AG08395 (cell line): ENCODE results near the gene ATXN7L1.
"Not testable (repeated sequence)": the region's sequence is repeated elsewhere in the genome, so short reads cannot be mapped to it uniquely, and the experiment has no call there.

Source experiments
- DNase-seq: peaks from one replicate; pipeline ENCODE4 v3.0.0; 2012; ENCODE audit warnings: mixed read lengths, low spot score

The ATXN7L1 gene

DNA sequence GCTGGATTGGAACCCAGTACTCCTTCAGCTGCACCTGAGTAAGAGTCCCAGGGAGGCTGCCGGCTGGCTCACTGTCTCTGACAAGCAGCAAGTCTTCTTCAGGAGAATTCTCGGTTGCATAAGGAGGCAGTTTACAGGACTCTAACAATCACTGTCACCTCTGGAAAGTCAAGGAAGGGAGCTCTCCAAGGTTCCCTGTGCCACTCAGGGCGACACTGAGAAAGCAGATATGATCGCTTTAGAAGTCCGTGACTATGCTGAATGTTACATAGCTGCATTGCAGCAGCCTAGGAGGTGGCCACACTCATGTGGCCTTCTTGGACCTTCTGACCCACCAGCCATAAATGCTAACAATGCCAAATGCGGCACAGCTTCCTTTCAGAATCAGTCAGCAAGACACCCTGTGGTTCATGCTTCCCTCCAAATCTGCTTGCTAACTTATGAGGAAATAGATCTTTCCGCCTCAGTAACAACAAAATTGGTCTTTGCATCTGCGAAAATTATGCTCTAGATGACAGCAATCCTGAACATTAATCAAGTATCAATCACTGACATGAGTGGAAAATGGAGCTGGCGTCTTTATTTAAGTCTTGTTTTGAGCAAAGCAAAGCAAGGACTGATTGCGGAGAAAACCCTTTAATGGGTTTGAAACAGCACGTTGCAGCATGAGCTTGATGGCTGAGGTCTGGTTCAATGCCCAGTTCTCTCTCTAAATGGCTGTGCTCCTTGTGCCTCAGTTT, 132.9 kb downstream of the ATXN7L1 start:
- no peak for DNase-seq

DNA sequence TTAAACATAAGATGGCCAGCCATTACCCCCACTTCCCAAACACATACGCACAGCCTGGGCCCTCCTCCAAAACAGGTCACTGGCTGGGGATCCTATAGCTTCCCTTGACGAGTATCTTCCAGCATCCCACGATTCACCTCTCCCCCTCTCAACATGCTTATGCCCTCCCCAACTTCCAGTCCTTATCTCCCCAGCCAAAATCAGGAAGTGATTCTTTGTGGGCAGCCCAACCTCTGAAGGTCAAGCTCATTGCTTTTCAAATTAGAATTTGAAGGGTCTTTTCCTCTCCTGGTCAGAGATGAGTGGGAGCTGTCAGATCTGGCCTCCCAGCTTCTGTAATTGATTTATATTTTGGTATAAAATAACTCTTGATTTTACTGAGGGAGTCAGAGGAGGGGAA, 133.6 kb downstream of the ATXN7L1 start:
- no peak for DNase-seq

DNA sequence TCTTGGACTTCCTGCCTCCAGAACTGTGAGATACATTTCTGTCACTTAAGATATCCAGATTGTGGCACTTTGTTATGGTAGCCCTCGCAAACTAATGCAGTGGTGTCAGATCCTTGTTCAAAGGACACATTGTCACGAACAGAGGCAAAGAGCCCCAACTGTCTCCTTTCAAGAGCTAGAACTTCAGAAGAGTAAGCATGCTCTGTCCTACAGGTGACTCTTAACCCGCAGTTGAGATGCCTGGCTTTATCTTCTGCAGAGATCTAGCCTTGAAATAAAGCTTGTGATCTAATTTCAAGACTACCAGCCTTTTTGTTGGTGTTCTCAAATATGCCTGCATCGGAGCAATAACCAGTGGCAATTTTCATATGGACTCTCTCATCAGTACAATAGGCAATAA, 134.4 kb downstream of the ATXN7L1 start:
- no peak for DNase-seq

DNA sequence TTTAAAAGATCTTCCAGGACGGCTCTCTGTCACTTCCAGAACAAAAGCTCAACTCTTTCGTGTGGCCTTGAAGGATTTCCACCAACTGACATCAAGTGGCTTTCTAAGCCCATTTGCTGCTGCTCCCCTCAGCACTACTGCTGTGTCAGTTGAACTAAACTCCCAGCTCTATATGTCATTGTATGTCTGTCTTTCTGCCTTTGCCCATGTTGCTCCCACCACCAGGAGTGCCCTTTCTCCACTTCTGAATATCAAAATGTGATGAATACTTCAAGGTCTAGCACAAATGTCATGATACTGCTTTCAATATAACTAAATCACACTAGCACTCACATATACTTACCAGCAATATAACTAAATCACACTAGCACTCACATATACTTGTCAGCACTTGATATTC, 138.3 kb downstream of the ATXN7L1 start:
- DNase-seq: no peak

DNA sequence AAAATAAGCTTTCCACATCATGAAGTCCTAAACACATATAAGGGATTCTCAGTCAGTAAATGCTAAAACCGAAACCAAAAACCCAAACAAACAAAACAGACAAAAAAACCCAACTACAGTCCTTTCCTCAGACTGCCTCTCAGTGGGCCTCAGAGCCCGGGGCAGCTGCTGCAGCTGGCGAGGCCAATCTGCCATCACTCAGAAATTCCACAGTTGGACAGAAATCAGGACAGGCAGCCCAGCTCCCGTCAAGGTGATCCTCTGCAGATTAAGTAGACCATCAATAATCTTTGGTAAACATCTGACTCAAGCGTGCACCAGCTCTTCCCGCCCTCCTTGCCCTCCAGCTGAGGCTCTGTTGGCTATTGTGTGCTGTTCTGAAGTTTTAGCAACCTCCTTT, 142.2 kb downstream of the ATXN7L1 start:
- no peak for DNase-seq

DNA sequence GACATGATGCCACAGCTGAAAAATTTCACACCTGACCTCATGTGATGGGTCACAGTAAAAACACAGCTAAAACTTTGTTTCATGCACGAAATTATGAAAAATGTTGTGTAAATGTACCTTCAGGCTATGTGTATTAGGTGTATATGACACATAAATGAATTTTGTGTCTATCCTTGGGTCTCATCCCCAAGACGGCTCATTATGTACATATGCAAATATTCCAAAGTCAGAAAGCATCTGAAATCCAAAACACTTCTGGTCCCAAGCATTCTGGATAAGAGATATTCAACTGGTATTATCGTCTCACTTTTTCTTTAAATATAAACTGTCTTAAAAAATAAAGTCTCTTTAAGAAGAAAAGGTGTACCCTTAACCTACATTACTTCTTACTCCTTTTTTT, 145.4 kb downstream of the ATXN7L1 start:
- DNase-seq: no peak

DNA sequence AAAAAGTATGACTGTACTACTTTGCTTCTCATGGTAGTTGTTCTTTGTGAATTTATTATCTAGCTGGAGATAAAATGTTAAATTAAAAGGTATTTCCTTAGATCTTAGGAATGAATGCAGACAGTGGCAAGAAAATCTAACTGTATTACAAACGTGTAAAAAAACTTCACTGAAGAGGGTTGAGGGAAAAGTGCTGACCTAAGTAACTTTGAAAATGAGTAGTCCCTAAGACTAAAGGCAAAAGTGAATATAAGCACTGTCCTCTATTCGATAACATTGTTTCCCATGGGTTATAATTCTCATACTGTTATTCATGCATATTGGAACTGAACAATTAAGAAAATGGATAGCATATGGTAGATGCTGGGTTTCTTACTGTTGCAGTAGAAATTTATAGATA, 148.4 kb downstream of the ATXN7L1 start:
- no peak for DNase-seq

DNA sequence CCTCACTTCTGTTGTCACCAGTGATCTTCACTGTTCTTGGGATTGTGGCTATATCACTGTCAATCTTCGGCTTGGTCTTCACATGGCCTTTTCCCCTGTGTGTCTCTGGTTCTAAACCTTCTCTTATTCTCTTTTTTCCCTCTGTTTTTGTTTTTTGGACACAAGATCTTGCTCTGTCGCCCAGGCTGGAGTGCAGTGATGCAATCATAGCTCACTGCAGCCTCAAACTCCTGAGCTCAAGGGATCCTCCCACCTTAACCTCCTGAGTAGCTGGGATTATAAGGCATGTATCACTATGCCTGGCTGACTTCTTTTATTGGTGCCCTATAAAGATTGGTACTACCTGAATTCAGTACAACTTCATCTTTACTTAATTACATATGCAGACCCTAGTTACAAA, 151.7 kb downstream of the ATXN7L1 start:
- DNase-seq: no peak

DNA sequence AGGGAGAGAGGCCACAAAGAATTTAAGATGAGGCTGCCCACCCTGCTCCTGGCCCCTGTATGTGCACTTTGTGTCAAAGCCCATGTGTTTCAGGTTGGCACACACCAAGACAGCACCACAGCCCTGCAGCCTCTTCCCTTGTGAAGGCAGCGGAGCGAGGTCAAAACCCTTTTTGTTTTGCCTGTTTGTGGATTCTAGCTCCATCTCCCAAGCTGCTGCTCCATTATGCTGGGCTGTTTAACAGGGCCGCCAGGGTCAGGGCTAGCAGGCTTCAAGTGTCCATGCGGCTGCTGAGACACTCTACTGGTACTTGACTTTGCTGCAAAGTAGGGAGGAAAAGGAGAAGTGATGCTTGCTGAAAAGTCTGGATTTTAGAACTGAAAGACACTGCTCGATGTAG, 152.8 kb downstream of the ATXN7L1 start:
- DNase-seq: no peak

DNA sequence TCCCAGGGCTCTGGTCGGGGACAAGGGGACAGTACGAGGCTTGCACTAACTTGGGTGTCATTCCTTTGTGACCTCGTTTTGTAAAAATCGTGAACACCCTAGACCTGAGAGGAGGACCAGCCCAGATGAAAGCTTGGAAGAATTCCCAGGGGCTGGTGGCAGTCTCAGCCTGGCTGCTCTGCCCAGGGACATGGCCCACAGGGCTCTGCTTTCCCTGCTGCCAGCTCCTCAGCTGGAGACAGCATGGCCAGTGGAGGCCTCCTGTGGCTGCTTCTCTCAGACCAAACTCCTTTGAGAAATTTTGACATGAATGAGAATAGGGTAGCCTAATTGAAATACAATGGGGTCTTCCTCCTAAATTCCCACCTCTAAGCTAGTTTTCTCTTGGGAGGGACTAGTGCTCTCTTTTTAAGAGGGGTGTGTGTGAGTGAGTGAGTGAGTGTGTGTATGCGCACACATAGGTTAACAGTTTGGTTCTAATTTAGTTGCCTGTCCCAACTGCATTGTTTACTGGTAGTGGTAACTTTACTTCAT, 154.8 kb downstream of the ATXN7L1 start:
- DNase-seq: no peak

DNA sequence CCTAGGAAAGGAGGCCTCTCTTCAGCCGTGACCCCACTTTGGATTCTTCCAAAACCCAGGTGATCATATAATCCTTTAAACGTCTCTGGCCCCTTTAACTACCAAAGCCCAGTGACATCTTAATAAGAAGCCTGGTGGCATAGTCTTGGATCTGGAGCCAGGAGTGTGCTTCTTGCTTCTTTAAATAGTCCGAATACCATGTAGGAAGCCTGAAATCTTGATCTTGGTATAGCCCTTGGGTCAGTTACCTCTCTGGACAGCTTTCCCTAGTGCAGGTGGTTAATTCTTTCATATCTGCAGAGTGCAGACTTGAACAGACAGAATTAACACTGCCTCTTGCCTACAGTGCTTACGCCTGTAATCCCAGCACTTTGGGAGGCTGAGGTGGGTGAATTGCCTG, 156.5 kb downstream of the ATXN7L1 start:
- DNase-seq: no peak

DNA sequence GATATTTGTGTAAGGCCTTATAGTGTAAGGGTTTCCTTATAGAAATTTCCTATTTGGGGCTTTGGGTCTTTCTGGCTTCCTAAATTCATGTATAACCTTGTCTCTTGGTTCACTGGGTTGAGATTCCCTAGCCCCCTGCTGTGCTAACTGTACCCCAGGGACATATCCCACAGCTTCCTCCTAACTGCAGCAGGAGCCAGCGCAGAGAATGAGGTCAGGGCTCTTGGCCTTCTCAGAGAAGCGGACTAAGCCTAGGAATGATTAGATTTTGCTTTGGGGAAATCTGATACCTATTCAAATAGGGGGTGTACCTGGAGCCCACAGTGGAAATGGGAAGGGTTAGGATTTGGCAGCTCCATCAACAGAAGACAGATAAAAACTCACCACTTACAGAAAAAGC, 157.0 kb downstream of the ATXN7L1 start:
- no peak for DNase-seq

DNA sequence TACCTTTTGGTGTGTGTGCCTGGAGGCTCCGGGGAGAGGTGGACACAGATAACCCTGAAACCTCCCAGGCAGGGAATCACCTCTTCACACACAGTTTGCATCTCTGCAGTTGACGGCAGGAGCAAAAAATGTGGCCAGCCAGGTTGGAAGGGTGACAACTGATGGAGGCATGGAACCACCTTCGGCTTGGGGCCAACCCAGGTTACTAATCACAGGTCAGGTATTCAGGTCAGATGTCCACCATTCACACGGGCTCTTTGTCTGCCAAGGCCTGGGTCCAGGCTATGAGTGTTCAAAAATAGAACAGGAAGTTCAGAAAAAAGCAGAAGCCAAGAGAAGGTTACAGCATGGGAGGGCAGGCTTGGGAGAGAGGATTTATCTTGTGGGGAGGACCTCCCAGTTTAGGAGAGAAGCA, 157.9 kb downstream of the ATXN7L1 start:
- DNase-seq: no peak

DNA sequence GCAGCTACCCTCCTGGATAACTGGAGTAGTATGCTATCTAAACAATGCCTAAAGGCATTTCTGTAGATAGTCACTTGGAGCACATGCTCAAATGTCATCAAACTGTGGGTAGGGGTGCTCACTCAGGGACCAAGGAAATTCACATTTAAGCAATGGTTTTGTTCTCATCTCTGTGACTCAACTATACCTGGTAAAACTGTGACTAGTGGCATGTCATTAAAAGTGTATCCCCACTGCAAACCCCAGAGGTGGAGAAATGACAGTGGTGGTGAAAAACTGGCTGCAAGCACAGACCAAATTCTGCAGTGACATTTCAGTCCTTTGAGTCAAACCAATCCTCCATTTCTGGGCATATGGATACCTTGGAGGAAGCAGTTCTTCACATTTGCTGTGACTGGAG, 160.9 kb downstream of the ATXN7L1 start:
- DNase-seq: no peak

DNA sequence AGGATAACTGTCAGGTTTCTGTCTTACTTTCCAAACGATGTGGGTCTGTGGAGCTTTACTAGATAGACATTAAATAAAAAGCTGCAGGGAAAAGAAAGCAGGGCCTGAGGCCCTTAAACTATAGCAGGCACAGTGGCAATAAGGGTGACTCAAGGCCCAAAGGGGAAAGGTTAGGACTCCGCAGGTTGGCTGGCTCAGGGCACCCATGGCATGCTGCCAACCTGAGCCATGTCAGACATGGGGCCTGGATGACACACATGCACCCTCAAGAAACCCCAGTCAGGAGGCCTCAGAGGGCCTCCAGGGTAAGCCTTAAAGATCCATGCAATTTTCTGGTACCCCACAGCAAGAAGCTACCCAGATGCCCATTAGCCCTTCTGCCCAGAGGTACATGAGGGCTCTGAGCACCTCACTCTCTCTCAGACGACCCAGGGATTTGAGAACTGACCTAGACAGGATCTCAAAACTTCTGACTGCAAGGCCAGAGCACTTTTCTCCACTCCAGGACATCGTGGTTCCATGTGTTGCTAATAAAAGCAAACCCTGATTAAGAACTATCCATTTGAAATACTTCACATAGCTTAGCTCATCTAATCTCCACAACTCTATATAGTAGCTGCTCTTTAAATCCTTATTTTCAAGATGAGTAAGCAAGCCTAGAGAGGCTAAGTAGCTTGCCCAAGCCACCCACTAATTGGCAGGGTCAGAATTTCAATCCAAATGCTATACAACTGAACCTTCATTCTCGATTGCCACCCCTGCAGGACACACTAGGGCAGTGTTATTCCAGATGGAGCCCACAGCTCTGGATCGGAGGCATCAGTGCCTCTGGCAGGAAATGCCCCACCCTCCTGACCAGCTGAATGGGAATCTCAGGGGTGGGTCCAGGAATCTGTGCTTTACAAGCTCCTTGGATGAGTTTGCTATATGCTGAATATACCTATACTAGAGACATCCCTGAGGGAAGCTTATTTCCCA, 162.6 kb downstream of the ATXN7L1 start:
- DNase-seq: peak; percentile 41

DNA sequence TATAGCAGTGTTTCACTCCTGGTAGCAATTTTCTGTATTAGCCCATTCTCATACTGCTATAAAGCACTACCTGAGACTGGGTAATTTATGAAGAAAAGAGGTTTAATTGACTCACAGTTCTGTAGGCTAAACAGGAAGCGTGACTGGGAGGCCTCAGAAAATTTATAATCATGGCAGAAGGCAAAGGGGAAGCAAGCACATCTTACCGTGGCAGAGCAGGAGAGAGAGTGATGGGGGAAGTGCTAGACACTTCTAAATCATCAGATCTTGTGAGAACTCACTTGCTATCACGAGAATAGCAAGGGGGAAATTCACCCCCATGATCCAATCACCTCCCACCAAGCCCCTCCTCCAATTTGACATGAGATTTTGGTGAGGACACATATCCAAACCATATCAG, 163.5 kb downstream of the ATXN7L1 start:
- no peak for DNase-seq

DNA sequence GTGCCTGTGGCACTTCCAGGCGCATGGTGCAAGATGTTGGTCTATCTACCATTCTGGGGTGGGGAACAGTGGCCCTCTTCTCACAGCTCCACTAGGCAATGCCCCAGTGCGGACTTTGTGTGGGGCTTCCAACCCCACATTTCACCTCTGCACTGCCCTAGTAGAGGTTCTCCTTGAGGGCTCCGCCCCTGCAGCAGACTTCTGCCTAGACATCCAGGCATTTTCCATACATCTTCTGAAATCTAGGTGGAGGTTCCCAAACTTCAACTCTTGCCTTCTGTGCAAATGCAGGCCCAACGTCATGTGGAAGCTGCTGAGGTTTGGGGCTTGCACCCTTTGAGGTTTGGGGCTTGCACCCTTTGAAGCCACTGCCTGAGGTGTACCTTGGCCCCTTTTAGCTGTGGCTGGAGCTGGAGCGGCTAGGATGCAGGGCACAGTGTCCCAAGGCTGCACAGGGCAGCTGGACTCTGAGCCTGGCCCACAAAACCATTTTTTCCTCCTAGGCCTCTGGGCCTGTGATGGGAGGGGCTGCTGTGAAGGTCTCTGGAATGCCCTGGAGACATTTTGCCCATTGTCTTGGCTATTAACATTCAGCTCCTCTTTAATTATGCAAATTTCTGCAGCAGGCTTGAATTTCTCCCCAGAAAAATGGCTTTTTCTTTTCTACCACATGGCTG, 164.5 kb downstream of the ATXN7L1 start:
- DNase-seq: no peak

DNA sequence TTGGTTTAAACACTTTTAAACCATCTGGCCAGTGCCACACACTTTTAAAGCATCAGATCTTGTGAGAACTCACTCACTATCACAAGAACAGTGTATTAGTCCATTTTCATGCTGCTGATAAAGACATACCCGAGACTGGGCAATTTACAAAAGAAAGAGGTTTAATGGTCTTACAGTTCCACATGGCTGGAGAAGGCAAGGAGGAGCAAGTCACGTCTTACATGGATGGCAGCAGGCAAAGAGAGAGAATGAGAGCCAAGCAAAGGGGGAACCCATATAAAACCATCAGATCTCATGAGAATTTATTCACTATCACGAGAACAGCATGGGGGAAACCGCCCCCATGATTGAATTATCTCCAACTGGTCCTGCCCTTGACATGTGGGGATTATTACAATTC, 165.7 kb downstream of the ATXN7L1 start:
- DNase-seq: not testable (repeated sequence)

DNA sequence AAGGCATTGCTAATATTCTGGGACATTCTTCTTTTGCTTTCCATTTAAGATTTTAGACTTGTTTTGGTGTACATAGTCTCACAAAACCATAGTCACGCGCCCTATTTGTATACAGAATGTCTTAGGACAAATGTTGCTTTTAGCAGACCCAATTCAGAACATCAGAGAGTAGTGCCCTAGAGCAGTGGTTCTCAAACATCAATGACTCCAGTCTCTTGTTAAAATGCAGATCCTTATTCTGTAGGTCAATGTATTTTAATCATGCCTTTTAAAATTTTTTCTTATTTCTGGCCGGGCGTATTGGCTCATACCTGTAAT, 167.7 kb downstream of the ATXN7L1 start:
- DNase-seq: no peak

DNA sequence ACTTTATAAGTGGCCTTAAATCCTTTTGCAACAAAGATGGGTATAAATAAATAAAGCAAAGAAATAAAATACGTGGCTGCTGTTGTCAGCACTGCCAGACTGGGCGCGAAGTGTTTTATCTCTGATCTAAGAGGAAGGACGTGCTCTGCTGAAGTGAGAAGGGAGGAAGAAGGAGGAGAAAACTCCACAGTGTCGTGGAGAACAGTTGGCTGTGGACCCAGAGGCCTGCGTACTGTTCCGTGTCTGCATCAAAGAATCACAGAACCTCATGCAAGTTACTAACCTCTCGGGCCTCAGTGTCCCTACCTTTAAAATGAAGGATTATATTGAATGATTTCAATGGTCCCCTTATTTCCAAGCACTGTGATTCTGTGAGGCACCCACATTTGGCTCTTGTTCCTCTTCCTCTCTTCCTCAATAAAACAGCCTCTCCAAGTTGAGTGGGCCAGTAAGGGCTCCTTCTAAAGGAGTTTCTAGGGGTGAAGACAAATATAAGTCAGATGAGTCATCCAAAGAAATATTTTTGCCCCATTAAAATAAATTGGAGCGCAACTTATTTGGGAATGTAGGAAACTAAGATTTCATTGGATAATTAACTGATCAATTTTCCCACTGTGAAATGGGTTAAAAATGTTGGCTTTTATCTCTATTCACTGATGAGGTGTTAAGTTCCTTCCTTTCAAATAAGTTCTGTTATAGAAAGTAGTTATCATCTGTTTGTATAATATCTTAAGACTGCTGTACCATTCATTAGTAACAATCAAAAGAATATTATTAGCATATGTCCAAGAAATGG, 168.2 kb downstream of the ATXN7L1 start:
- DNase-seq: no peak

DNA sequence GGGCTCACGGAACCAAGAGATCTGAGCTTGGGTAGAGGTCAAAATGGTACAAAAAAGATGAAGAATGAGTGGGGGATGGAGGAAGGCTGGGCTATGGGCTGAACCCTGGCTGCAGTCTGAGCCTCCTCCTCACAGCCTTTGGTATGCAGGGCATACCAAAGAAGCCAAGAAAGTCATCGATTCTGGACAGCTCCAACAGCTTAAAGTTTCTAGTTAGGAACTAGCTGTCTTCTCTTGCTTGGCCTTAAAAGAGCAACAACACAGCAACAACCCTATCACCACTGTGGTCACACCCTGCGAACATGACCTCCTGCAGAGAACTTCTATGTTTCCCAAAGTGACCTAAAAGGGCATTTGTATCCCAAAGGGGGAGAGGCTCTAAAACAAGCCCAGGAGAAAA, 169.0 kb downstream of the ATXN7L1 start:
- peak; percentile 23 for DNase-seq

DNA sequence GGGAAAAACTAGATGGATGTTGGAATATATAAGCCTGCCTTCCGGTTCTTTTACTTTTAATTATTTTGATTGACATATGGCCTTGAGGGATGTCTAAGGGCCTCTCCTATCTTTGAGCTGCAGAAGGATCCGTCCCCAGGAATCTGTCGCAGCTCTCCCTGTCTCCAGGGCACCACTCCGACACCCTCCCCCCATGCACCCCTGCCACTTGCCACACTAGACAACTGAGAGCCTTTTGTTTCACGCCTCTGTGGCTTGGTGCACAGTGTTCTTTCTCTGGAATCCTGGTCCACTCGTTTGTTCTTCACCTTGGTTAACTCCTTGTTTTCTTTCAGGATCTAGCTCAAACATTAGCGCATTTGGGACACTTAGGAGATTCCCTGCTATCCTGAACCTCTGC, 171.0 kb downstream of the ATXN7L1 start:
- DNase-seq: no peak
